ENCODE data around the gene TSC2. TPM values are rescaled to one million over a fixed set of nuclear protein-coding genes. Genes with fewer than 3 reads are reported as not detected.

Gene TSC2
- total RNA-seq, 1 donor from 2014 or later, result 67.8 TPM

- DNase-seq, result peak; percentile 71
- intact Hi-C loops (cut with DNase I), result no loop called here
- ATAC-seq (ENCODE audit: poor library complexity), result peak; percentile 3
These were observed 9.2 kb upstream of the TSC2 start for GRCh38 chr16:2038382-2039231.

DNA sequence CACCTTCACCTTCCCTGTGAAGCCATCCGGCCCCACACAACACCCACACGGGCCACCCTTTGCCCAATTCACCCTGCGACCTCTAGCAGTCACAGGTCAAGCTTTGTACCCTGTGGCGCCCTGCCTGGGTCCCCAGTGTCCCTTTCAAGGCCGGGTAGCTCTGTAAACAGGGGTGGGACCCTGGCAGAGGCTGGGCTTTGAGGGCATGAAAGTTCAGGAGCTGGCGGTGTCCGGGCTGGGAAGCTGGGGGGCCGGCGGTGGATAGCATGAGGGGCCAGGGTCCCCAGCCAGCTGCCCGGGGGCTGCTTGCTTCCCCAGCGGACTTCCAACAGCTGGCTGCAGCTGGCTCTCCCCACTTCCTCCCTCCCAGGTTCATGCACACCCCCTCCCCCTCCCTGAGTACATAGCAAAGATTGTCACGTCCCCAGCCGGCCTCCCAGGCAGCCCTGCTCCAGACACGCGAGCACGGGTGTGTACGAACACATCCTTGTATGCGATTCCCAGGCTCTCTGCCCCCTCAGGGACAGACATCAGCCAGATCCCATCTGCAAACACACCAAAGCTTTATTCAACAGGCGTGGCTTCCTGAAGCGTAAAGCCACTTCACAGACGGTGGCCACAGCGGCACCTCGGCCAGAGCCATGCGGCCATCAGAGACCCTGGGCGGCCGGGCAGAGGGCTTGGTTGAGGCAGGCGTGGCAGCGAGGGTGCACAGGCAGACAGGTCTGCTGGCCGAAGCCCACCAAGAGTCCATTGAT, 8.3 kb upstream of the TSC2 start:
- intact Hi-C loops (cut with DNase I), result no loop called here
- ATAC-seq (ENCODE audit: poor library complexity) (peak; percentile 51), DNase-seq (peak; percentile 92)

- intact Hi-C loops (cut with DNase I), result no loop called here
- DNase-seq (peak; percentile 60), ATAC-seq (ENCODE audit: poor library complexity) (peak; percentile 0)
These were observed 7.6 kb upstream of the TSC2 start for GRCh38 chr16:2040041-2040786.

DNA sequence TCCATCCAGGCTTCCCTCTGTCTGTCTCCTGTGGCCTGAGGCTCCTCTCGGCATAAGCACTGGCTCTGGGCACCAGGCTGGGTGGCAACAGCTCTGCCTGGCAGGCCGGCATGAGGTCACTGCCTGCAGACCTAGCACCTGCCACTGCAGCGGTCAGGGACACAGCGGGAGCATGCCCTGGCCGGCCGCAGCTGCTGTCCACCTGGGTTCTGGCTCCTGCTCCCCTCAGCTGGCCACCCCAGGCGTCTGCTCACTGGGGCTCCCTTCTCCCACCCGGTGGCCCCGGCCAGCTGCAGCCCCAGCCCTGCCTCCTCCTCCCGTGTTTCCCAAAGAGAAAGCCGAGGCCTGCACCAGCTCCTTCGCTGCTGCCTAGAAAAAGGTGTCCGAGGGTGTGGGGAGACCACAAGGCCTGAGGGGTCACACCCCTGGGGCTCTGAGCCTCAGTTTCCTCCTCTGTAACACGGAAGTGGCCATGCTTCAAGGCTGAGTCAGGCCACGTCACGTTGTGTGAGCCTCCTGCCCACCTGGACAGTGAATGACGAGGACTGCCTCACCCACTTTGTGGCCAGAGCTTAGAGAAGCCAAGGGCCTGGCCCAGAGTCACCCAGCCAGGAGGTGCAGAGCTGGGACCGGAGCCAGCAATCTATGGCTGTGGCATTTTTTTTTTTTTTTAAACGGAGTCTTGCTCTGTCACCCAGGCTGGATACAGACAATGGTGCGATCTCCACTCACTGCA, 6.8 kb upstream of the TSC2 start:
- intact Hi-C loops (cut with DNase I), result no loop called here
- DNase-seq, result no peak
- ATAC-seq (ENCODE audit: poor library complexity), result peak; percentile 0

DNA sequence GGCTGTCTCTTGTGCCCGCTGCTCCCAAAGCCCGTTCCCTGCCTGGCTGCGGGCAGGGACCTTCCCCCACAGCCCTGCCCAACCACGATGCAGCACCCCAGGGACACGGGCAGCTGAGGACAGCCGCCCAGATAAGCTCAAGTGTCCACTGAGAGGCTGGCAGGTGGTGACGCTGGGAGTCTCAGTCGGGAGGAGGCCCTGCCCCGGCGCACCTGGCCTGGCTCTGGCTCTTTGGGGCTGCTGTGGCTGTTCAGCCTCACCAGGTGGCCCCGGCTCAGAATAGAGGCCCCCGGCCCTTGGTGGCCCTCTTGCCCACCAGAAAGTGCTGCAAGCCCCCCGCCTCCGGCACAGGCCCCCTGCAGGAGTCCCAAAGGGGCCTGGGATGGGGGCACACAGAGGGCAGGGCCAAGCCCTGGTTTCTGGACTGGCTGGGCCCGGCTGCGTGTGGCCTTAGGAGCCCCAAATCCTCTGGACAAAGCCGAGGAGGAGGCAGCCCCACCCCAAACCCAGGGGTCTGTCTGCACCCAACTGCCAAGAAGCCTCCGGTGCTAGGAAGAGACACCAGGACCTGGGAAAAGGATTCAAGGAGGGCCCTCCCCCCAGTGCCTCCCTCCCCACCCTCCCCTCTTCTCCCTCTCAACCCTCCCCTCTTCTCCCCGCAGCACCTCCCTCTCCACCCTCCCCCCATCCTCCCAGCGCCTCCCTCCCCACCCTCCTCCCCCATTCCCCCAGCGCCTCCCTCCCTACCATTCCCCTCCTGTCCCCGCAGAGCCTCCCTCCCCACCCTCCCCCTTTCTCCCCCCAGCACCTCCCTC, 5.4 kb upstream of the TSC2 start:
- intact Hi-C loops (cut with DNase I), result no loop called here
- ATAC-seq (ENCODE audit: poor library complexity), result peak; percentile 63
- DNase-seq, result peak; percentile 80

- ATAC-seq (ENCODE audit: poor library complexity) (no peak), DNase-seq (no peak)
- intact Hi-C loops (cut with DNase I), result no loop called here
These were observed 4.7 kb upstream of the TSC2 start for GRCh38 chr16:2042986-2043666.

DNA sequence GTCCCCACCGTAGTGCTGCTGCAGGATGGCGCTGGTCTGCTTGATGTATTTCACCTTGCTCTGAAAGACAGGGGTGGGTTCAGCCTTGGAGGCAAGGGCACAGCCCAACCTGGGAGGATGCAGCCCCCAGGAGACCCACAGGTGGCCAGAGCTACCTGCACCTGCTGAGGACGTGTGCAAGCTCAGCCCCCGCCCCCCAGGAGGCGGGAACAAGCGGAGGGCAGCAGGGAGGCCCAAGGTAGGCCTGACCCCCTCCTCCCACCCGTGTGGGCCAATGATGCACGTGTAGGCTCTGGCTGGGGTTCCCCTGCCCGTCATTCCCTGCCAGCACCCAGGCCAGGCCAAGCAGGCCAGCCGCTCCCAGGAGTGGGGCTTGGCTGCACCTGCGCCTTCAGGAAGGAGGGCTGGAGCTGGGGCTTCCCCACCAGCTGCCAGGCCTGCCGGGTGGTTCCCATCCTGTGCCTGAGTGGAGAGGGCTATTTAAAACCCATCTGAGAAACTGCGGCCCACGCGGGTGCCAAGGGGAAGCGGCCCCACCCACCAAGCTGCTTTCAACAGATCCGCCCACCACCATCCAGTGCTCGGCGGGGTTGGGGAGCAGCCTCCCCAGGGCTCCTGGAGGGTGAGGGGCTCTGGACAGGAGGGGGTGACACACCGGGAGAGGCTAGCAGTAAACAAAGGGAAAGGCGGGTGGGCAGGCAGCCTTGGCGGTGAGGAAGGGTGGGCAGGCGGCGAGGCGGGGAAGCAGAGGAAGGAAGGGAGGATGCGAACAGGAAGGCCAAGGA, 3.9 kb upstream of the TSC2 start:
- intact Hi-C loops (cut with DNase I), result no loop called here
- peak; percentile 79 for DNase-seq

GRCh38 chr16:2044541-2044940, 3.2 kb upstream of the TSC2 start:
- intact Hi-C loops (cut with DNase I), result no loop called here
- no peak for ATAC-seq (ENCODE audit: poor library complexity)
- DNase-seq, result no peak

More for the DNA sequence above, 3.9 kb upstream of the TSC2 start:
- ATAC-seq (ENCODE audit: poor library complexity), result no peak

DNA sequence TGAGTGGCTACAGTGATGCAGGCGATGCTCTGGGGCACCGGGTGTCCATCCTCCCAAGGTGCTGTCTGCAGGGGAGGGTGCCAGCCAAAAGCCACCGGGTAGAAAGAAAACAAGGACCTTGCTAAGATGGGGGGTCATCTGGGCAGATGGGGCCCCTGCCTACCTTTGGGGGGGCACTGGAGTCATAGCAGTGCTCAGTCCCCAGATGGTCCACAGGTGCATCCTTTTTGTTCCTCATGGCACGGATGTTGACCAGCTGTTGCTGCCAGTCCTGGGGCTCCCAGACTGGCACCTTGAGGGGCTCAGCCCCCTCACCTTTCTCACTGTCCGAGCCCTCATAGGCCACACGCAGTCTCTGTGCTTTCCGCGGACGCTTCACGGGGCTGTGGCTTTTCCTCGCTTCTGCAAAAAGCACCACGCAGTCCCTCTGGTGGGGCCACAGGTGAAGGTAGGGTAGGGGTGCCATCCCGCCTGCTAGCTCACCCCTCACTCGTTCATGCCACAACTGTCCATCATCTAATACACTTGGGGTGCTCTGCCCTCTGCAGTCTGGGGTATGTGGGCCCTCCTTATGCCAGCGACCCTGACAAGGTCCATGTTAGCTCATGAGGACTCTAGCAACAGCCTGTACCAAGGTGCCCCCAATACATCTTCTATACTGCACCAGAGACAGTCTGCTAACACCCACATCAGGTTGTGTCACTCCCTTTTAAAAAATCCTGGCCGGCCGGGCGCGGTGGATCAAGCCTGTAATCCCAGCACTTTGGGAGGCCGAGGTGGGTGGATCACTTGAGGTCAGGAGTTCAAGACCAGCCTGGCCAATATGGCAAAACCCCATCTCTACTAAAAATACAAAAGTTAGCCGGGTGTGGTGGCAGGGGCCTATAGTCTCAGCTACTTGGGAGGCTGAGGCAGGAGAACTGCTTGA, 1.6 kb upstream of the TSC2 start:
- no peak for DNase-seq
- no peak for ATAC-seq (ENCODE audit: poor library complexity)
- intact Hi-C loops (cut with DNase I), result no loop called here

DNA sequence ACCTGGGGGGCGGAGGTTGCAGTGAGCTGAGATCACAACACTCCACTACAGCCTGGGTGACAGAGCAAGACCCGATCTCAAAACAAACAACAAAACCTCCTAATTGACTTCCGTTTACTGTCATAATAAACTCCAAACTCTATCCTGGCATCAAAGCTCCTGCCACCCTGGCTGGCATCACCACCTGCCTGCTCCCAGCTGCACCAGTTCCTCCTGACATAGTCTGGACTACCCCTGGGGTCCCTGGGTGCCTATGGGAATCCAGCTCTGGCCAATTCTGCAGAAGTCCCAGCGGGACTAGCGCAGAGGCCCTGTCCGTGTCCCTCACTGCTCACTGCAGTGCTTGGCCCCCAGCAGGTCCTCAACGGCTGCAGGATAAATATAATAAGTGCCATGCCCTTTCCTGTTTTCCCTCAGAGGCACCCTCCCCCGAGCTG, 874 bp upstream of the TSC2 start:
- DNase-seq, result no peak
- intact Hi-C loops (cut with DNase I), result no loop called here
- ATAC-seq (ENCODE audit: poor library complexity), result no peak

DNA sequence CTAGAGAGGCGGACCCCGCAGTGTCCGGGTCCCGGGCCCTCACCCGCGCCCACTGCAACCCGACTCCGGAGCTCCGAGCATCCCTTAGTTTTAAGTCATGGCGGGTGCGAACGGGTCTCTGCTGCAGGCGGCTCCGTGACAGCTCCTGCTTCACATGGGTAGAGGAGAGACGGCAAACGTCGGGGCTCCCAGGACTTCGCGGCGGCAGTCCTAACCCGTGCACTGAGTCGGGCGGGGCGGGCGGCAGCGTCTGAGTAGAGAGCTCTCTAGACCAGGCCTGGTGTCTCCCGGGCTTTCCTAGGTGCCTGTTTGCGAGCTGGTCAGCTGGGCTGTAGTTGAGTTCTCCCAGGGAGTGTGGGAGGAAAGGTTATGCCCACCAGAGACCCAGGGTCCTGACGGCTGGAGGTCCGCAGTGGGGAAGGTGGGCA, 345 bp downstream of the TSC2 start:
- intact Hi-C loops (cut with DNase I), result no loop called here
- DNase-seq (no peak), ATAC-seq (ENCODE audit: poor library complexity) (no peak)

DNA sequence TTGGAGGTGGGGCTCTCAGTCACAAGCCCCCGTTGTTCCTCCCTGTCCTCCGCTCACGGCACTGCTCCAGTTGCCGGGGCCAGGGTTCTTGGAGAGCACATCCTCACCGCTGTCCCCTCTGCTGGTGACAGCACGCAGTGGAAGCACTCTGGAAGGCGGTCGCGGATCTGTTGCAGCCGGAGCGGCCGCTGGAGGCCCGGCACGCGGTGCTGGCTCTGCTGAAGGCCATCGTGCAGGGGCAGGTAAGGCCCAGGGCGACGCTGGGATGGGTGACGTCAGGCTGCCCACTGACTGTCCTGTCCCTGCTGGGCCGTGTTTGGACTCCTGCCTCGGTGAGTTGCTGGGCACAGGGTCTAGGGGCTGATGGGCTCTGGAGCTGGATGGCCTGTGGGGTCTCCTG, 5.4 kb downstream of the TSC2 start:
- DNase-seq (no peak), ATAC-seq (ENCODE audit: poor library complexity) (no peak)
- intact Hi-C loops (cut with DNase I), result no loop called here

DNA sequence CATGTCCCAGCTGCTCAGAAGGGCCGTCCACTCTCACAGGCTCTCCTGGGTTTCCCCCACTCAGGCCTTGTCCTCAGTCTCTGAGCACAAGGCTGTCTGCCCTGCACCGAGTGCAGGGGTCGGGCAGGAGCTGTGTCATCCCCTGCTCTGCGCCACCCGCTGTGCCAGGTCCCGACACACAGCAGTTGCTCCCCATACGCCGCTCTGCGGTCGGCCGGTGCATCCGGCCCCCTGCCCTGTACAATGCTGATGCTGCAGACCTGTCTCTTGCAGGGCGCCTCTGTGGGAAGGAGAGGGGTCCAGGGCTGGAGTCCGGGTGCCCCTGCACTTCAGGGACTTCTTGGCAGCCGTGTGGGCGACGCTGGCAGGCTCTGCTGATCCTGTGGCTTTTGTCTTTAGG, 6.1 kb downstream of the TSC2 start:
- no peak for ATAC-seq (ENCODE audit: poor library complexity)
- DNase-seq, result no peak
- intact Hi-C loops (cut with DNase I), result no loop called here

- ATAC-seq (ENCODE audit: poor library complexity) (no peak), DNase-seq (no peak)
- intact Hi-C loops (cut with DNase I), result no loop called here
These were observed 6.9 kb downstream of the TSC2 start for GRCh38 chr16:2054543-2055245.

DNA sequence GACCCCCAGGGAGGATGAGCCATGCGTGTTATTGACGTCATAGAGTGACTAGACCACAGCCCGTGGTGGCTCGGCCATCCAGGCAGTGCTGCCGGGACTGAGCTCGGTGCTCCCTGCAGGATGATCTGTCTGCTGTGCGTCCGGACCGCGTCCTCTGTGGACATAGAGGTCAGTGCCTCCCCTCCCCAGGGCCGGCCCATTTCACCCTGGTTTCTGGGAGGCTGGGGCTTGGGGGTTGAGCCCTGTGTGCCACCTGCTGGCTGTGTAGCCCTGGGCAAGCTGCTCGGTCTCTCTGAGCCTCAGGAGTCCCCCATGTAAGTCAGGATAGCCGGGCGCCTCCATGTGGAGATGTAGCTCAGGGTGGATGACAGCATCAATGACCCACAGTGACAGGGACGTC, 8.3 kb downstream of the TSC2 start:
- DNase-seq (no peak), ATAC-seq (ENCODE audit: poor library complexity) (peak; percentile 28)
- intact Hi-C loops (cut with DNase I), result no loop called here
